ENCODE measurements around the gene SMIM13. TPM values are rescaled to one million over a fixed set of nuclear protein-coding genes. Genes with fewer than 3 reads are reported as not detected.
"Not testable (repeated sequence)": the region's sequence is repeated elsewhere in the genome, so short reads cannot be mapped to it uniquely, and the experiment has no call there.

Gene SMIM13
- polyA plus RNA-seq, 1 donor (not counting 4 experiments of a cell fraction or from before 2014, with no cell fraction given), result 7.7 TPM

- Histone ChIP-seq H4K20me1 (ENCODE audit: control insufficient read depth, extremely low read depth, insufficient read depth, low read length) (no peaks in the 10 kb centered on the region), H3K4me2 (ENCODE audit: control insufficient read depth, extremely low read depth, insufficient read depth, low read depth, low read length) (no peak overlapping the region), H3K4me1 (ENCODE audit: control insufficient read depth, extremely low read depth, insufficient read depth, low read length) (peaks cover 4% of the 10 kb centered on the region), H3K27me3 (ENCODE audit: control insufficient read depth, extremely low read depth, insufficient read depth, low read length) (no peaks in the 10 kb centered on the region), H3K36me3 (ENCODE audit: control insufficient read depth in 2 of 2, extremely low read depth in 1 of 2, insufficient read depth in 2 of 2, low read length in 2 of 2) (no peaks in the 10 kb centered on the region), H3K27ac (ENCODE audit: control insufficient read depth, insufficient read depth, low read length) (no peak overlapping the region), H3K9me3 (ENCODE audit: control insufficient read depth, low read depth, low read length) (no peaks in the 10 kb centered on the region), H3K4me3 (ENCODE audit: control insufficient read depth in 2 of 3, extremely low read depth in 1 of 3, insufficient read depth in 2 of 3, low read depth in 1 of 3, low read length in 3 of 3) (no peak overlapping the region), H2AFZ (ENCODE audit: control insufficient read depth, low read length) (no peak overlapping the region), H3K9me1 (ENCODE audit: control insufficient read depth, extremely low read depth, insufficient read depth, low read length) (no peaks in the 10 kb centered on the region), H3K9ac (ENCODE audit: control insufficient read depth, extremely low read depth, insufficient read depth, low read length) (no peak overlapping the region), H3K79me2 (ENCODE audit: control insufficient read depth, insufficient read depth, low read length) (peaks cover 8% of the 10 kb centered on the region)
- no peak for DNase-seq (ENCODE audit: low read depth, low spot score)
- dilution Hi-C loops (cut with MboI; ENCODE audit: extremely low pct_ligation_motif_present, low sequenced_read_pairs), result no loop called here
- TF ChIP-seq EZH2 (IDR thresholded peaks at IDR 0.05; ENCODE audit: low read length) (no peak), CTCF (optimal IDR thresholded peaks at IDR 0.05 in 1 of 3, IDR thresholded peaks at IDR 0.05 in 1 of 3, conservative IDR thresholded peaks at IDR 0.05 in 1 of 3; ENCODE audit: extremely low read depth in 1 of 3, insufficient read depth in 2 of 3, low read length in 3 of 3) (no peak)
- FAIRE-seq, result no peak
Measured at GRCh38 chr6:11089695-11090094, 3.9 kb upstream of the SMIM13 start.

DNA sequence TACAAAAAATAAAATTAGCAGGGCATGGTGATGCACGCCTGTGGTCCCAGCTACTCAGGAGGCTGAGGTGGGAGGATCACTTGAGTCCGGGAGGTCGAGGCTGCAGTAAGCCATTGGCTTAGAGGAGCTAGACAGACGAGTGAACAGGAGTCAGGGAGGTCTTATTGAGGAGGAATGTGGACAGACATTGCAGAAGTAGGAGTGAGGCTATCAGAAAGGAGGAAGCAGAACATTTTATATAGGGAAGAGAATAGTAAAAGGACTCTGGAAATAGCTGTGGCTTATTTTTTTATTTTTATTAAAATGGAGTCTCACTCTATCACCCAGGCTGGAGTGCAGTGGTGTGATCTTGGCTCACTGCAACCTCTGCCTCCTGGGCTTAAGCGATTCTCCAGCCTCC is 2.5 kb upstream of the SMIM13 start:
- H3K4me2 ChIP-seq (ENCODE audit: control insufficient read depth, extremely low read depth, insufficient read depth, low read depth, low read length); H3K4me3 ChIP-seq (ENCODE audit: control insufficient read depth in 2 of 3, extremely low read depth in 1 of 3, insufficient read depth in 2 of 3, low read depth in 1 of 3, low read length in 3 of 3); H2AFZ ChIP-seq (ENCODE audit: control insufficient read depth, low read length); H3K9me1 ChIP-seq (ENCODE audit: control insufficient read depth, extremely low read depth, insufficient read depth, low read length); FAIRE-seq; H3K9ac ChIP-seq (ENCODE audit: control insufficient read depth, extremely low read depth, insufficient read depth, low read length); H3K4me1 ChIP-seq (ENCODE audit: control insufficient read depth, extremely low read depth, insufficient read depth, low read length); H4K20me1 ChIP-seq (ENCODE audit: control insufficient read depth, extremely low read depth, insufficient read depth, low read length); H3K27ac ChIP-seq (ENCODE audit: control insufficient read depth, insufficient read depth, low read length); H3K27me3 ChIP-seq (ENCODE audit: control insufficient read depth, extremely low read depth, insufficient read depth, low read length); DNase-seq (ENCODE audit: low read depth, low spot score); H3K36me3 ChIP-seq (ENCODE audit: control insufficient read depth in 2 of 2, extremely low read depth in 1 of 2, insufficient read depth in 2 of 2, low read length in 2 of 2); dilution Hi-C loops (cut with MboI; ENCODE audit: extremely low pct_ligation_motif_present, low sequenced_read_pairs); H3K9me3 ChIP-seq (ENCODE audit: control insufficient read depth, low read depth, low read length): not testable (repeated sequence)
- H3K79me2 ChIP-seq (ENCODE audit: control insufficient read depth, insufficient read depth, low read length), result peaks cover 22% of the 10 kb centered on the region

GRCh38 chr6:11092668-11093375 is 812 bp upstream of the SMIM13 start:
- Histone ChIP-seq H3K9me3 (ENCODE audit: control insufficient read depth, low read depth, low read length) (no peaks in the 10 kb centered on the region), H3K9me1 (ENCODE audit: control insufficient read depth, extremely low read depth, insufficient read depth, low read length) (no peaks in the 10 kb centered on the region), H3K9ac (ENCODE audit: control insufficient read depth, extremely low read depth, insufficient read depth, low read length) (peak overlapping the region; percentile 93), H3K79me2 (ENCODE audit: control insufficient read depth, insufficient read depth, low read length) (peaks cover 39% of the 10 kb centered on the region), H4K20me1 (ENCODE audit: control insufficient read depth, extremely low read depth, insufficient read depth, low read length) (no peaks in the 10 kb centered on the region), H3K27ac (ENCODE audit: control insufficient read depth, insufficient read depth, low read length) (peak overlapping the region; percentile 91), H3K4me2 (ENCODE audit: control insufficient read depth, extremely low read depth, insufficient read depth, low read depth, low read length) (peak overlapping the region; percentile 92), H3K4me3 (ENCODE audit: control insufficient read depth in 2 of 3, extremely low read depth in 1 of 3, insufficient read depth in 2 of 3, low read depth in 1 of 3, low read length in 3 of 3) (peak overlapping the region; percentile 69 to 98 (median 91)), H3K4me1 (ENCODE audit: control insufficient read depth, extremely low read depth, insufficient read depth, low read length) (peaks cover 13% of the 10 kb centered on the region), H2AFZ (ENCODE audit: control insufficient read depth, low read length) (peak overlapping the region; percentile 75), H3K27me3 (ENCODE audit: control insufficient read depth, extremely low read depth, insufficient read depth, low read length) (no peaks in the 10 kb centered on the region), H3K36me3 (ENCODE audit: control insufficient read depth in 2 of 2, extremely low read depth in 1 of 2, insufficient read depth in 2 of 2, low read length in 2 of 2) (peaks cover 0 to 2% of the 10 kb centered on the region in 2 experiments)
- no peak for DNase-seq (ENCODE audit: low read depth, low spot score)
- no peak for FAIRE-seq
- TF ChIP-seq CTCF (optimal IDR thresholded peaks at IDR 0.05 in 1 of 3, IDR thresholded peaks at IDR 0.05 in 1 of 3, conservative IDR thresholded peaks at IDR 0.05 in 1 of 3; ENCODE audit: extremely low read depth in 1 of 3, insufficient read depth in 2 of 3, low read length in 3 of 3), result no peak
- no peak for TF ChIP-seq EZH2 (IDR thresholded peaks at IDR 0.05; ENCODE audit: low read length)
- dilution Hi-C loops (cut with MboI; ENCODE audit: extremely low pct_ligation_motif_present, low sequenced_read_pairs), result no loop called here

All from keratinocyte (primary cell).